Measurements from ENCODE around the gene GANAB. TPM values are rescaled to one million over a fixed set of nuclear protein-coding genes. Genes with fewer than 3 reads are reported as not detected.

The GANAB gene
- total RNA-seq, 6 experiments from 2014 or later: 131 to 237 (median 201) TPM

DNA sequence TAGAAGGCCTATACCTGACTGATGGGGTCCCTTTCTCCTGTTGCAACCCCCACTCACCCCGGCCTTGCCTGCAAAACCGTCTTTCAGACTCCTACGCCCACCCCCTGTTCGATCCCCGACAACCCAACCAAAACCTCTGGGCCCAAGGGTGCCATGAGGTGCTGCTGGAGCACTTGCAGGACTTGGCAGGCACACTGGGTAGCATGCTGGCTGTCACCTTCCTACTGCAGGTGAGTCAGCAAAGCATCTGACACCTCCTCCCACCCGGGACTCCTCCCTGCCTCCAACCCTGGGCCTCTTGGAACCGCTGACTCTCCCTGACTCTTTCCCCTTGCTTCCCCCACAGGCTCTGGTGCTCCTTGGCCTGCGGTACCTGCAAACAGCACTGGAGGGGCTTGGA is 32.1 kb downstream of the GANAB start:
- H3K9me3 ChIP-seq: no peaks in the 10 kb centered on the region
- H3K27me3 ChIP-seq: no peaks in the 10 kb centered on the region
- H3K4me3 ChIP-seq: no peak overlapping the region
- TF ChIP-seq POLR2A (IDR thresholded peaks at IDR 0.05): no peak
- TF ChIP-seq, protein P1, sequence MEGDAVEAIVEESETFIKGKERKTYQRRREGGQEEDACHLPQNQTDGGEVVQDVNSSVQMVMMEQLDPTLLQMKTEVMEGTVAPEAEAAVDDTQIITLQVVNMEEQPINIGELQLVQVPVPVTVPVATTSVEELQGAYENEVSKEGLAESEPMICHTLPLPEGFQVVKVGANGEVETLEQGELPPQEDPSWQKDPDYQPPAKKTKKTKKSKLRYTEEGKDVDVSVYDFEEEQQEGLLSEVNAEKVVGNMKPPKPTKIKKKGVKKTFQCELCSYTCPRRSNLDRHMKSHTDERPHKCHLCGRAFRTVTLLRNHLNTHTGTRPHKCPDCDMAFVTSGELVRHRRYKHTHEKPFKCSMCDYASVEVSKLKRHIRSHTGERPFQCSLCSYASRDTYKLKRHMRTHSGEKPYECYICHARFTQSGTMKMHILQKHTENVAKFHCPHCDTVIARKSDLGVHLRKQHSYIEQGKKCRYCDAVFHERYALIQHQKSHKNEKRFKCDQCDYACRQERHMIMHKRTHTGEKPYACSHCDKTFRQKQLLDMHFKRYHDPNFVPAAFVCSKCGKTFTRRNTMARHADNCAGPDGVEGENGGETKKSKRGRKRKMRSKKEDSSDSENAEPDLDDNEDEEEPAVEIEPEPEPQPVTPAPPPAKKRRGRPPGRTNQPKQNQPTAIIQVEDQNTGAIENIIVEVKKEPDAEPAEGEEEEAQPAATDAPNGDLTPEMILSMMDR (IDR thresholded peaks at IDR 0.05): no peak
- H3K4me1 ChIP-seq: peaks cover 0 to 17% (median 4%) of the 10 kb centered on the region in 4 donors
- DNase-seq: peak in 1 of 3 donors; percentile 49
- intact Hi-C loops (cut with DNase I): loop anchor here in 1 of 2 donors (10.0 kb wide), 1 partner anchor 61 kb away; the partner anchor contains the start of genes LBHD1, UBXN1 and UQCC3
- no peak overlapping the region for H3K27ac ChIP-seq
- peak in 1 of 4 donors; percentile 12 for ATAC-seq
- H3K36me3 ChIP-seq: no peaks in the 10 kb centered on the region
- 77% methylated on average over 8 of the region's 8 CpGs for WGBS (ENCODE audit: insufficient coverage, low coverage, low lambda C conversion rate, missing lambda C conversion rate)

DNA sequence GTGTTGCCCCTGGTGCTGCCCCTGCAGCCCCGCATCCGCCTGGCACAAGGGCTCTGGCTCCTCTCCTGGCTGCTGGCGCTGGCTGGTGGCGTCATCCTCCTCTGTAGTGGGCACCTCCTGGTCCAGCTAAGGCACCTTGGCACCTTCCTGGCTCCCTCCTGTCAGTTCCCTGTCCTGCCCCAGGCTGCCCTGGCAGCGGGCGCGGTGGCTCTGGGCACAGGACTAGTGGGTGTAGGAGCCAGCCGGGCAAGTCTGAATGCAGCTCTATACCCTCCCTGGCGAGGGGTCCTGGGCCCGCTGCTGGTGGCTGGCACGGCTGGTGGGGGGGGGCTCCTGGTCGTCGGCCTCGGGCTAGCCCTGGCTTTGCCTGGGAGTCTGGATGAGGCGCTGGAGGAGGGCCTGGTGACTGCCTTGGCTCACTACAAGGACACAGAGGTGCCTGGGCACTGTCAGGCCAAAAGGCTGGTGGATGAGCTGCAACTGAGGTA is 33.1 kb downstream of the GANAB start:
- H3K4me3 ChIP-seq: peak overlapping the region in 2 of 3 donors; percentile 67 to 78
- no peaks in the 10 kb centered on the region for H3K36me3 ChIP-seq
- DNase-seq: no peak
- peak overlapping the region; percentile 75 to 94 (median 90) for H3K27ac ChIP-seq
- H3K4me1 ChIP-seq: peaks cover 0 to 17% (median 4%) of the 10 kb centered on the region in 4 donors
- TF ChIP-seq POLR2A (IDR thresholded peaks at IDR 0.05): no peak
- TF ChIP-seq, protein P1 (IDR thresholded peaks at IDR 0.05): no peak
- ATAC-seq: peak in 3 of 4 donors; percentile 1 to 8 (median 3)
- H3K9me3 ChIP-seq: no peaks in the 10 kb centered on the region
- H3K27me3 ChIP-seq: no peaks in the 10 kb centered on the region
- intact Hi-C loops (cut with DNase I): loop anchor here in 1 of 2 donors (10.0 kb wide), 1 partner anchor 61 kb away; the partner anchor contains the start of genes LBHD1, UBXN1 and UQCC3
- WGBS (ENCODE audit: insufficient coverage, low coverage, low lambda C conversion rate, missing lambda C conversion rate): 80% methylated on average over 1 of the region's 15 CpGs

DNA sequence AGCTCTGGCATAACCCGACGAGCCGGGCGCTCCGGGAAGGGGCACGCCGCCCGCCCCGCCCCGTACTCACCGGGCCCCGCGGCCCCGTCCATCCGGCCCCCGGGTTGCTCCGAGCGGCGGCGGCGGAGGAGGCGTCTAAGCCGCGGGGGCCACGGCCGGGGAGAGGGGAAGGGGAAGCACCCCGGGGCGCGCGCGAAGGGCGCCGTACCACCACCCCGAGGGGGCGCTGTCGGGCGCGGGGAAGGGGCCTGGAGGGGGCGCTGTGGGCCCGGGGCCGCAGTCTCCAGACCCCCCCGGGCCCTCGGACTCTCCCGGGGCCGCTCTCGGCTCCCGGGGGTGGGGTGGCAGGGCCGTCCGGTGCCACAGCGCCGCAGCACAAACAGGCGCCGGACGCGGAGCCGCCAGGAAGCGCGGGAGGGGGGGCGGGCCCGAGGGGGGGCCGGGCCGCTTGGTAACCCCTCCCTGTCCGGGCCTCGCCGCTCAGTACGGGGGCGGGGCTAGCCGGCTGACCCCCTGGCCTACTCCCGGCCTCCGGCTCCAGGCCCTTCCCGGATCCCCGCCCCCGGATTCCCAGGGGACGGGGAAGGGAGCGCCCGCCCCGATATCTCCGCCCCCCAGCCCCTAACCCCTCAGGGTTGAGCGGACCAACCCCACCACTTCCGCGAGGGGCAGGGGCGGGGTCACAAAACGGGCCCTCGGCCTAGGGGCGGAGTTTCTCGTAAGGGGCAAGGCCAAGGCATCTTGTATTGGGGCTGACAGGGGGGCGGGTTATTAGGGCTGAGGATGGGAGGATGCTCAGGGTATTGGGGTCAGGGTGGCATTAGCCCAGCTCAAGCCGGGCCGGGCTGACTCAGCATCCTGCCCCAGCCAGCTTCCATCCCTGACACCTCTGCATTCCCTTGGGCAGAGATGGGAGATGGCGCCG is 33.8 kb downstream of the GANAB start, which contains the start of the genes EML3 and ROM1:
Gene EML3 (minus strand): TSS at position 410 of the 925 bp plus-strand sequence. CDS start 318 bp downstream, at position 92.
Gene ROM1 (plus strand): TSS at position 892 of the 925 bp plus-strand sequence. CDS start 25 bp downstream, at position 917.
- H3K9me3 ChIP-seq: no peaks in the 10 kb centered on the region
- H3K4me1 ChIP-seq: peaks cover 0 to 19% (median 5%) of the 10 kb centered on the region in 4 donors
- DNase-seq (peak; percentile 89 to 92 (median 89)), ATAC-seq (peak; percentile 81 to 89 (median 88))
- intact Hi-C loops (cut with DNase I): loop anchor here in 1 of 2 donors (10.0 kb wide), 1 partner anchor 62 kb away; the partner anchor contains the start of genes LBHD1, UBXN1 and UQCC3
- peak within 1 kb of the TSS; percentile 67 to 80 (median 78) for H3K4me3 ChIP-seq
- H3K36me3 ChIP-seq: no peaks in the 10 kb centered on the region
- TF ChIP-seq POLR2A (IDR thresholded peaks at IDR 0.05): peak; percentile 21
- TF ChIP-seq, protein P1 (IDR thresholded peaks at IDR 0.05): peak; percentile 89 to 98 (median 94)
- 1% methylated on average over 13 of the region's 91 CpGs for whole genome bisulfite sequencing (ENCODE audit: insufficient coverage, low coverage, low lambda C conversion rate, missing lambda C conversion rate)
- no peaks in the 10 kb centered on the region for H3K27me3 ChIP-seq
- peak within 1 kb of the TSS; percentile 75 to 94 (median 90) for H3K27ac ChIP-seq

DNA sequence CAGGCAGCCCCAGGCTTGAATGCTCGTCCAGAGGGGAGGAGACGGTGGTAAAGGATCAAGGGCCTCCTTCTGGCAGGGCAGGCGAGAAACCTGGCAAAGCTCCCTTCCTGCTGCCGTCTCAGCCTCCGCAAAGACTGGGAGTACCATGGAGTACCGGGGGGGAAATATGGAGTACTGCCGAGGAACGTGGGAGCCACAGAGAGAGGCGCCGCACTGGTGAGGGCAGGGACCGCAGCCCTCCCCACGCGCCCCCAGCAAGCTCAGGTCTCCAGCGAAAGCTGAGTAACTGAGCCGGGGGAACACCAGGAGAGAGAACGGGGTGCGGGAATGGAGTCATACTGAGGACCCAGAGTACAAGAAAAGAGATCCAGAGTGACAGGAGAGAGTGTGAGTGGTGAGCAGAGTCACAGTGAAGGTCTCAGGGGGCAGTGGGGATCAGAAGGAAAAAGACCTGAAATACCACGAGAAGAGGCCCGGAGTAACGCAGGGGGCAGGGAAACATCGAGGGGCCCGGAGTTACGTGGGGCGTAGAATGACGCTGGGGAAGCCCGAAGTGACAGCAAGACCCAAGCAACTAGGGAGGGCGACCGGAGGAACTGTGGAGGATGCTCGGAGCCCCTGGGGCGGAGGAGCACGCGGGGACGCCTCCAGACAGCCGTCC is 34.6 kb downstream of the GANAB start:
- H3K36me3 ChIP-seq: no peaks in the 10 kb centered on the region
- ATAC-seq (no peak), DNase-seq (peak in 1 of 3 donors; percentile 34)
- peak overlapping the region; percentile 67 to 80 (median 78) for H3K4me3 ChIP-seq
- intact Hi-C loops (cut with DNase I): loop anchor here in 1 of 2 donors (10.0 kb wide), 1 partner anchor 63 kb away; the partner anchor contains the start of genes LBHD1, UBXN1 and UQCC3
- 1% methylated on average over 20 of the region's 34 CpGs for WGBS (ENCODE audit: insufficient coverage, low coverage, low lambda C conversion rate, missing lambda C conversion rate)
- peaks cover 0 to 27% (median 9%) of the 10 kb centered on the region in 4 donors for H3K4me1 ChIP-seq
- no peaks in the 10 kb centered on the region for H3K27me3 ChIP-seq
- TF ChIP-seq, protein P1 (IDR thresholded peaks at IDR 0.05): no peak
- no peak for TF ChIP-seq POLR2A (IDR thresholded peaks at IDR 0.05)
- no peaks in the 10 kb centered on the region for H3K9me3 ChIP-seq
- H3K27ac ChIP-seq: peak overlapping the region; percentile 75 to 94 (median 90)

All from right lobe of liver (tissue), 6 donors.